GM12878 (cell line): ENCODE measurements around the gene GRAMD2B. TPM values are rescaled to one million over a fixed set of nuclear protein-coding genes. Genes with fewer than 3 reads are reported as not detected.

Experiments used
- ATAC-seq: fragments of 200-7000 bp; cut with Tn5 transposase; 3 replicates; pipeline ENCODE4 v1.9.1; 2020; ENCODE audit warnings: mild to moderate bottlenecking, moderate library complexity
- BruUV-seq: library from RNA; stranded (reverse); fragments of 400-500 nt; replicated peaks from 2 replicates; lab custom pipeline; 2021; lab: Mats Ljungman, UMichigan
- CTCF ChIA-PET: fragments of 300-600 bp; sonication (Branson Sonifier 250); formaldehyde crosslinking; extraction: SDS; loops from one replicate; lab custom pipeline; 2021; ENCODE audit warnings: inconsistent platforms; lab: Yijun Ruan, JAX
- POLR2A ChIA-PET: fragments of 350-600 bp; formaldehyde crosslinking; extraction: SDS; loops from one replicate; lab custom pipeline; 2021; ENCODE audit warnings: inconsistent platforms; lab: Charles Lee
- RAD21 ChIA-PET: fragments of 300-600 bp; sonication (Branson Sonifier 250); formaldehyde crosslinking; loops from one replicate; lab custom pipeline; 2023; ENCODE audit warnings: antibody characterized with exemption; ENCODE audit not compliant: unreplicated experiment; lab: Charles Lee
- SMC1A ChIA-PET: fragments of 300-600 bp; sonication (Branson Sonifier 250); formaldehyde crosslinking; loops from one replicate; lab custom pipeline; 2023; ENCODE audit not compliant: unreplicated experiment, uncharacterized antibody; lab: Charles Lee
- DNase-seq: peaks from one replicate; pipeline ENCODE4 v3.0.0-alpha.2; 2011; ENCODE audit warnings: low read depth, low spot score
- FAIRE-seq: peaks from 3 replicates; lab custom pipeline; 2011; peaks lifted over from hg19 to GRCh38; lab: Jason Lieb, UNC
- H2AFZ ChIP-seq: 2 replicates; pipeline ENCODE4 v1.6.0; 2011; ENCODE audit warnings: low read depth, low read length, control low read depth; ENCODE audit not compliant: control insufficient read depth
- H3K27ac ChIP-seq: 2 replicates; pipeline ENCODE4 v1.5.1; 2011; ENCODE audit warnings: control low read depth; ENCODE audit not compliant: control insufficient read depth, insufficient read depth
- H3K27me3 ChIP-seq, 2 experiments: replicated peaks in 1 of 2; 2 replicates each; pipeline versions ENCODE4 v1.6.0 to v1.6.1; 2011; ENCODE audit warnings: low read length in 1 of 2; ENCODE audit not compliant: control insufficient read depth in 2 of 2, insufficient read depth in 2 of 2
- H3K36me3 ChIP-seq, 2 experiments: 2 replicates each; pipeline ENCODE4 v1.5.1; 2011; ENCODE audit warnings: low read length in 1 of 2; ENCODE audit not compliant: control insufficient read depth in 2 of 2, insufficient read depth in 2 of 2
- H3K4me1 ChIP-seq: 2 replicates; pipeline ENCODE4 v1.6.1; 2011; ENCODE audit warnings: mild to moderate bottlenecking, low read length, moderate library complexity, mixed read lengths; ENCODE audit not compliant: control insufficient read depth, insufficient read depth
- H3K4me2 ChIP-seq: 2 replicates; pipeline ENCODE4 v1.6.0; 2011; ENCODE audit warnings: control low read depth; ENCODE audit not compliant: control insufficient read depth, insufficient read depth
- H3K4me3 ChIP-seq: fragments of 200-600 bp; sonication (generic); 2 replicates; pipeline ENCODE4 v1.5.1; 2016
- H3K79me2 ChIP-seq: 2 replicates; pipeline ENCODE4 v1.6.0; 2011; ENCODE audit warnings: low read length; ENCODE audit not compliant: control insufficient read depth, insufficient read depth
- H3K9ac ChIP-seq: 2 replicates; pipeline ENCODE4 v1.8.0; 2011; ENCODE audit warnings: low read length, control low read depth, mixed read lengths; ENCODE audit not compliant: control insufficient read depth, insufficient read depth
- H3K9me3 ChIP-seq: replicated peaks from 3 replicates; pipeline ENCODE4 v1.5.1; 2011; ENCODE audit warnings: mild to moderate bottlenecking, low read length; ENCODE audit not compliant: control insufficient read depth, insufficient read depth
- H4K20me1 ChIP-seq: 2 replicates; pipeline ENCODE4 v1.6.0; 2011; ENCODE audit not compliant: control insufficient read depth, insufficient read depth
- EGR1 ChIP-seq, 2 experiments: IDR thresholded peaks; 1 replicate in 1 of 2; 2 replicates in 1 of 2; pipeline ENCODE4 v1.6.1; 2011 to 2012; ENCODE audit warnings: low read depth in 2 of 2, low read length in 2 of 2, borderline replicate concordance in 1 of 2, mild to moderate bottlenecking in 1 of 2, moderate library complexity in 1 of 2
- ESRRA ChIP-seq: IDR thresholded peaks from 2 replicates; pipeline ENCODE4 v1.6.1; 2012; ENCODE audit warnings: mild to moderate bottlenecking, low read length, improper control_type of control experiment
- EZH2 ChIP-seq: IDR thresholded peaks from 2 replicates; pipeline ENCODE4 v1.6.1; 2012; ENCODE audit warnings: low read depth, mild to moderate bottlenecking, control low read depth, inconsistent platforms, low read length, borderline replicate concordance; ENCODE audit not compliant: control insufficient read depth
- KLF5 ChIP-seq: fragments of 450-650 bp; IDR thresholded peaks from 2 replicates; pipeline ENCODE4 v1.6.1; 2014; ENCODE audit warnings: mild to moderate bottlenecking; ENCODE audit not compliant: partially characterized antibody
- MTA3 ChIP-seq: IDR thresholded peaks from 2 replicates; pipeline ENCODE4 v1.6.1; 2012; ENCODE audit warnings: low read length, inconsistent platforms, borderline replicate concordance
- NFYB ChIP-seq: IDR thresholded peaks from 2 replicates; pipeline ENCODE4 v1.6.1; 2011; ENCODE audit warnings: low read depth, mild to moderate bottlenecking, low read length, improper control_type of control experiment, moderate library complexity; ENCODE audit not compliant: insufficient read depth
- PAX8 ChIP-seq: fragments of 450-650 bp; IDR thresholded peaks from 2 replicates; pipeline ENCODE4 v1.6.1; 2017; ENCODE audit warnings: mild to moderate bottlenecking, moderate library complexity
- PML ChIP-seq: IDR thresholded peaks from 2 replicates; pipeline ENCODE4 v1.6.1; 2012; ENCODE audit warnings: low read length, inconsistent platforms
- SMARCA5 ChIP-seq: fragments of 450-650 bp; IDR thresholded peaks from 2 replicates; pipeline ENCODE4 v1.6.1; 2017; ENCODE audit warnings: mild to moderate bottlenecking
- SRF ChIP-seq, 2 experiments: IDR thresholded peaks; 2 replicates each; pipeline ENCODE4 v1.6.1; 2011; ENCODE audit warnings: low read depth in 2 of 2, low read length in 2 of 2, mild to moderate bottlenecking in 1 of 2, moderate library complexity in 1 of 2
- WGBS: methylation state at CpG from one replicate; pipeline ENCODE4 v1.1.6; 2016; ENCODE audit warnings: low lambda C conversion rate; ENCODE audit not compliant: insufficient replicate concordance, insufficient coverage; ENCODE audit errors: missing lambda C conversion rate; 5-methylcytosine and 5-hydroxymethylcytosine counted together
- in situ Hi-C: fragments of 300-500 bp; cut with MboI; formaldehyde crosslinking; loops from 9 replicates; pipeline ENCODE4 v1.14.3; 2018; ENCODE audit warnings: mixed read lengths
- intact Hi-C: fragments of 100-400 bp; cut with micrococcal nuclease; formaldehyde crosslinking; loops from one replicate; pipeline ENCODE4 v1.14.2; 2022; ENCODE audit not compliant: unreplicated experiment
- polyA plus RNA-seq, 11 experiments: library from polyadenylated mRNA; depleted of rRNA in 4 of 11; unstranded in 6 of 11; stranded (reverse) in 5 of 11; fragments of >200 nt; fragmentation: Nextera tagmentation in 4 of 11; fragmentation: Illumina TruSeq in 1 of 11; extraction: Ambion mirVana in 4 of 11; extraction: Trizol in 1 of 11; gene quantifications; 1 replicate in 1 of 11; 2 replicates in 10 of 11; pipeline versions ENCODE4 v1.2.1 to v1.2.3, GENCODE V29; 2011 to 2016; ENCODE audit warnings: inconsistent platforms in 2 of 11, missing spikeins in 2 of 11, low read depth in 1 of 11
- total RNA-seq, 4 experiments: library from RNA; depleted of rRNA in 3 of 4; stranded (reverse); fragments of >200 nt in 3 of 4; fragmentation: Illumina TruSeq in 1 of 4; extraction: Trizol in 1 of 4; gene quantifications; 2 replicates each; pipeline versions ENCODE4 v1.2.1 to v1.2.3, GENCODE V29; 2013 to 2021
- TF ChIP-seq, protein P1 (sequence below): fragments of 450-650 bp; IDR thresholded peaks from 2 replicates; pipeline ENCODE4 v1.6.1; 2016; ENCODE audit warnings: mild to moderate bottlenecking
- TF ChIP-seq, protein P2 (sequence below): fragments of 450-650 bp; IDR thresholded peaks from 2 replicates; pipeline ENCODE4 v1.6.1; 2018; ENCODE audit warnings: mild to moderate bottlenecking, low read depth, moderate library complexity; ENCODE audit not compliant: partially characterized antibody

Gene GRAMD2B
- total and polyA plus RNA-seq, 10 of the 15 experiments (the other 5 are each of a cell fraction or from before 2014, with no cell fraction given), result 1.9 to 21.5 (median 8.4) TPM

DNA sequence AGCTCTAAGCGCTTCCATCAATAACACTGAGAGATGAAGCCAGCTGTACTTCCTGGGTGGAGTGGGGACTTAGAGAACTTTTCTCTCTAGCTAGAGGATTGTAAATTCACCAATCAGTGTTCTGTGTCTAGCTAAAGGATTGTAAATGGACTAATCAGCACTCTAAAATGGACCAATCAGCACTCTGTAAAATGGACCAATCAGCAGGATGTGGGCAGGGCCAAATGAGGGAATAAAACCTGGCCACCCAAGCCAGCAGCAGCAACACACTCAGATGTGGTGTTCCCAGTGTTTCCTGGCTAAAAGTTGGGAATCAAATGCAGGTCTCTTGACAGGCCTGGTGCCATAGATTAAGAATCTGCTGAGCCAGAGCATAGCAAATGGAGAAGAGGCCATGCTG is 111.3 kb downstream of the GRAMD2B start:
- ATAC-seq, result no peak
- CTCF ChIA-PET, result interaction anchor here (0.6 to 11.8 kb wide), 6 partner anchors 9 to 1525 kb away, joined by 3 to 136 read pairs (median 6); no protein-coding TSS in a partner anchor
- WGBS, result 100% methylated on average over 1 of the region's 1 CpG

DNA sequence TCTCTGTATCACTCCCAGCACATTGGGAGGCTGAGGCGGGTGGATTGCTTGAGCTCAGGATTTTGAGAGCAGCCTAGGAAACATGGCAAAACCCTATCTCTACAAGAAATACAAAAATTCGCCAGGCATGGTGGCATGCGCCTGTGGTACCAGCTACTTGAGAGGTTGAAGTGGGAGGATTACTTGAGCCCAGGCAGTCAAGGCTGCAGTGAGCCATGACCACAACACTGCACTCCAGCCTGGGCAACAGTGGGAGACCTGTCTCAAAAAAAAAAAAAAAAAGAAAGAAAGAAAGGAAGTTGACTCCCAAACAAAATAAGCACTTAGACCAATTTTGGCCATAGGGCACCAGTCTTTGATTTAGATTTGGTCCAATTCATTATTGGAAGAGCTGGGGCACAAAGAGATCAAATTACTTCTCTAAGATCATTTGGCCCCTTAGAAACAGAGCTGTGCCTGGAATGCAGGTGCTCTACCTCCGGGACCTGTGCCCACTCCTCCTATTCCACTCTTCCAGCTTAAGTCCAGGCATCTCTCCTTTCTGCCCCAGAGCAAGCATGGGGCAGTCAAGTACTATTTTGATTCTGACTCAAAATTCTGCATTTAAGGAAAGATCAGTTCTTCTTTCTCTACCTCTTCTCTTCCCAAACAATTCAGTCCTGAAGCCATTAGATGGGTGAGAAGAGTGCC is 112.8 kb downstream of the GRAMD2B start:
- ChIA-PET CTCF (interaction anchor here (0.9 to 11.8 kb wide), 5 partner anchors 35 to 957 kb away, joined by 3 to 136 read pairs (median 5); no protein-coding TSS in a partner anchor), POLR2A (no interaction called here), RAD21 (interaction anchor here (1.4 to 3.2 kb wide), 2 partner anchors 183 to 197 kb away, joined by 4 to 9 read pairs; no protein-coding TSS in a partner anchor), SMC1A (interaction anchor here (0.6 to 1.9 kb wide), 2 partner anchors 182 to 197 kb away, joined by 4 to 6 read pairs; no protein-coding TSS in a partner anchor)
- ATAC-seq (no peak), FAIRE-seq (no peak), DNase-seq (no peak)
- H4K20me1 ChIP-seq, result no peaks in the 10 kb centered on the region
- H3K9me3 ChIP-seq, result no peaks in the 10 kb centered on the region; the same call in 2 of the 3 replicates
- H3K79me2 ChIP-seq, result no peaks in the 10 kb centered on the region
- H3K9ac ChIP-seq, result no peak overlapping the region
- no peak overlapping the region for H2AFZ ChIP-seq
- no peak overlapping the region for H3K27ac ChIP-seq
- H3K36me3 ChIP-seq, result no peaks in the 10 kb centered on the region
- H3K27me3 ChIP-seq, result no peaks in the 10 kb centered on the region
- no TSS peak for BruUV-seq
- H3K4me1 ChIP-seq, result no peaks in the 10 kb centered on the region
- in situ Hi-C loops (loop anchor here (5.0 kb wide), 1 partner anchor 184 kb away; no protein-coding TSS in a partner anchor), intact Hi-C loops (loop anchor here (5.0 kb wide), 1 partner anchor 34 kb away; no protein-coding TSS in a partner anchor)
- H3K4me3 ChIP-seq, result no peak overlapping the region
- 21% methylated on average over 4 of the region's 4 CpGs for WGBS
- H3K4me2 ChIP-seq, result no peak overlapping the region
- TF ChIP-seq MTA3, result no peak
- TF ChIP-seq, protein P1, sequence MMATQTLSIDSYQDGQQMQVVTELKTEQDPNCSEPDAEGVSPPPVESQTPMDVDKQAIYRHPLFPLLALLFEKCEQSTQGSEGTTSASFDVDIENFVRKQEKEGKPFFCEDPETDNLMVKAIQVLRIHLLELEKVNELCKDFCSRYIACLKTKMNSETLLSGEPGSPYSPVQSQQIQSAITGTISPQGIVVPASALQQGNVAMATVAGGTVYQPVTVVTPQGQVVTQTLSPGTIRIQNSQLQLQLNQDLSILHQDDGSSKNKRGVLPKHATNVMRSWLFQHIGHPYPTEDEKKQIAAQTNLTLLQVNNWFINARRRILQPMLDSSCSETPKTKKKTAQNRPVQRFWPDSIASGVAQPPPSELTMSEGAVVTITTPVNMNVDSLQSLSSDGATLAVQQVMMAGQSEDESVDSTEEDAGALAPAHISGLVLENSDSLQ, result no peak
- TF ChIP-seq PAX8, result no peak
- no peak for TF ChIP-seq NFYB
- no peak for TF ChIP-seq SMARCA5
- TF ChIP-seq EZH2, result no peak
- TF ChIP-seq, protein P2, sequence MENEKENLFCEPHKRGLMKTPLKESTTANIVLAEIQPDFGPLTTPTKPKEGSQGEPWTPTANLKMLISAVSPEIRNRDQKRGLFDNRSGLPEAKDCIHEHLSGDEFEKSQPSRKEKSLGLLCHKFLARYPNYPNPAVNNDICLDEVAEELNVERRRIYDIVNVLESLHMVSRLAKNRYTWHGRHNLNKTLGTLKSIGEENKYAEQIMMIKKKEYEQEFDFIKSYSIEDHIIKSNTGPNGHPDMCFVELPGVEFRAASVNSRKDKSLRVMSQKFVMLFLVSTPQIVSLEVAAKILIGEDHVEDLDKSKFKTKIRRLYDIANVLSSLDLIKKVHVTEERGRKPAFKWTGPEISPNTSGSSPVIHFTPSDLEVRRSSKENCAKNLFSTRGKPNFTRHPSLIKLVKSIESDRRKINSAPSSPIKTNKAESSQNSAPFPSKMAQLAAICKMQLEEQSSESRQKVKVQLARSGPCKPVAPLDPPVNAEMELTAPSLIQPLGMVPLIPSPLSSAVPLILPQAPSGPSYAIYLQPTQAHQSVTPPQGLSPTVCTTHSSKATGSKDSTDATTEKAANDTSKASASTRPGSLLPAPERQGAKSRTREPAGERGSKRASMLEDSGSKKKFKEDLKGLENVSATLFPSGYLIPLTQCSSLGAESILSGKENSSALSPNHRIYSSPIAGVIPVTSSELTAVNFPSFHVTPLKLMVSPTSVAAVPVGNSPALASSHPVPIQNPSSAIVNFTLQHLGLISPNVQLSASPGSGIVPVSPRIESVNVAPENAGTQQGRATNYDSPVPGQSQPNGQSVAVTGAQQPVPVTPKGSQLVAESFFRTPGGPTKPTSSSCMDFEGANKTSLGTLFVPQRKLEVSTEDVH, result no peak
- TF ChIP-seq ESRRA, result no peak

More for the DNA sequence above, 111.3 kb downstream of the GRAMD2B start:
- H4K20me1 ChIP-seq, result no peaks in the 10 kb centered on the region
- H3K36me3 ChIP-seq, result no peaks in the 10 kb centered on the region
- POLR2A ChIA-PET, result no interaction called here
- H3K4me2 ChIP-seq, result no peak overlapping the region
- FAIRE-seq (no peak), DNase-seq (no peak)
- TF ChIP-seq KLF5, result no peak
- TF ChIP-seq SRF (IDR thresholded peaks at IDR 0.05; ENCODE audit: low read depth in 2 of 2, low read length in 2 of 2), result no peak
- no peak for TF ChIP-seq PML
- peak; percentile 74 for TF ChIP-seq NFYB
- TF ChIP-seq EGR1 (IDR thresholded peaks at IDR 0.05; ENCODE audit: borderline replicate concordance in 1 of 2, low read depth in 2 of 2, low read length in 2 of 2), result no peak
- H3K9me3 ChIP-seq, result no peaks in the 10 kb centered on the region; the same call in 2 of the 3 replicates
- no peak overlapping the region for H3K4me3 ChIP-seq
- no peak overlapping the region for H2AFZ ChIP-seq
- no peaks in the 10 kb centered on the region for H3K4me1 ChIP-seq
- no peaks in the 10 kb centered on the region for H3K79me2 ChIP-seq
- RAD21 ChIA-PET, result interaction anchor here (3.2 kb wide), 1 partner anchor 195 kb away, joined by 9 read pairs; no protein-coding TSS in a partner anchor
- H3K27ac ChIP-seq, result no peak overlapping the region
- intact Hi-C loops, result no loop called here
- BruUV-seq, result no TSS peak
- H3K27me3 ChIP-seq, result no peaks in the 10 kb centered on the region
- H3K9ac ChIP-seq, result no peak overlapping the region
- SMC1A ChIA-PET, result interaction anchor here (1.5 to 2.6 kb wide), 4 partner anchors 12 to 196 kb away, joined by 5 to 16 read pairs (median 8); no protein-coding TSS in a partner anchor
- in situ Hi-C loops, result no loop called here
